BE2C (cell line): ENCODE data around the gene HMX1.

Experiments
- DNase-seq: peaks from one replicate; pipeline ENCODE4 v3.0.0-alpha.2; 2020
- H3K27me3 ChIP-seq: fragments of 250-450 bp; sonication (Bioruptor Pico); 2 replicates; pipeline ENCODE4 v1.5.1; 2020; ENCODE audit warnings: mild to moderate bottlenecking
- H3K36me3 ChIP-seq: fragments of 250-450 bp; sonication (Bioruptor Pico); 2 replicates; pipeline ENCODE4 v1.5.1; 2020; ENCODE audit warnings: mild to moderate bottlenecking
- H3K4me1 ChIP-seq: fragments of 250-450 bp; sonication (Bioruptor Pico); 2 replicates; pipeline ENCODE4 v1.5.1; 2020
- H3K4me3 ChIP-seq: 2 replicates; pipeline ENCODE4 v1.5.1; 2011; ENCODE audit warnings: low read depth, low read length
- H3K9me3 ChIP-seq: fragments of 250-450 bp; sonication (Bioruptor Pico); 2 replicates; pipeline ENCODE4 v1.5.1; 2020
- TF ChIP-seq, protein P1 (sequence below): IDR thresholded peaks from 2 replicates; pipeline ENCODE4 v1.5.1; 2012; ENCODE audit warnings: mild to moderate bottlenecking, low read depth, low read length

HMX1 gene

DNA sequence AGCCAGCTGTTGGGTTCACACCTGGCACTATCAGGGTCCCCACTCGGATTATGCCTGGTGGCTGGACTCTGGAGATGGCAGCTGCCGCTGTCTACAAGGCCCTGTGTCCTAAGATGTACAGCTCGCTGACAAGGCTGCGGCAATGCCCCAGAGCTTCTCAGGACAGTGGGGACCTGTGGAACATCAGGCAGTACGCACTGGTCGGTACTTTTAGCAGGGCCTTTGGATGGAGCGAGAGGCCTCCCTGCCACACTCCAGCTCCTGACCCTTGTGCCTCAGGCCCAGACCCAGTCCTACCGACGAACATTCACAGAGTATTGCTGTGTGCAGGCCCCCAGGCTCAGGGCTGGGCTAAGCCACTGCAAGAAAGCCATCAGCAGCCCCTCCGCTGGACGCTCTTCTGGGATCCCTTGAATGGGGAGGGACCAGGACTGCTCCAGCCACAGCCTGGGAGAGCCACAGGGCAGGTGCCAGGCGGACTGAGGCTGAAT, 45.7 kb upstream of the HMX1 start:
- Histone ChIP-seq H3K27me3 (peaks cover 17% of the 10 kb centered on the region), H3K36me3 (no peaks in the 10 kb centered on the region), H3K4me1 (no peaks in the 10 kb centered on the region), H3K4me3 (no peak overlapping the region), H3K9me3 (no peaks in the 10 kb centered on the region)
- DNase-seq: no peak
- TF ChIP-seq, protein P1, sequence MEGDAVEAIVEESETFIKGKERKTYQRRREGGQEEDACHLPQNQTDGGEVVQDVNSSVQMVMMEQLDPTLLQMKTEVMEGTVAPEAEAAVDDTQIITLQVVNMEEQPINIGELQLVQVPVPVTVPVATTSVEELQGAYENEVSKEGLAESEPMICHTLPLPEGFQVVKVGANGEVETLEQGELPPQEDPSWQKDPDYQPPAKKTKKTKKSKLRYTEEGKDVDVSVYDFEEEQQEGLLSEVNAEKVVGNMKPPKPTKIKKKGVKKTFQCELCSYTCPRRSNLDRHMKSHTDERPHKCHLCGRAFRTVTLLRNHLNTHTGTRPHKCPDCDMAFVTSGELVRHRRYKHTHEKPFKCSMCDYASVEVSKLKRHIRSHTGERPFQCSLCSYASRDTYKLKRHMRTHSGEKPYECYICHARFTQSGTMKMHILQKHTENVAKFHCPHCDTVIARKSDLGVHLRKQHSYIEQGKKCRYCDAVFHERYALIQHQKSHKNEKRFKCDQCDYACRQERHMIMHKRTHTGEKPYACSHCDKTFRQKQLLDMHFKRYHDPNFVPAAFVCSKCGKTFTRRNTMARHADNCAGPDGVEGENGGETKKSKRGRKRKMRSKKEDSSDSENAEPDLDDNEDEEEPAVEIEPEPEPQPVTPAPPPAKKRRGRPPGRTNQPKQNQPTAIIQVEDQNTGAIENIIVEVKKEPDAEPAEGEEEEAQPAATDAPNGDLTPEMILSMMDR: no peak

DNA sequence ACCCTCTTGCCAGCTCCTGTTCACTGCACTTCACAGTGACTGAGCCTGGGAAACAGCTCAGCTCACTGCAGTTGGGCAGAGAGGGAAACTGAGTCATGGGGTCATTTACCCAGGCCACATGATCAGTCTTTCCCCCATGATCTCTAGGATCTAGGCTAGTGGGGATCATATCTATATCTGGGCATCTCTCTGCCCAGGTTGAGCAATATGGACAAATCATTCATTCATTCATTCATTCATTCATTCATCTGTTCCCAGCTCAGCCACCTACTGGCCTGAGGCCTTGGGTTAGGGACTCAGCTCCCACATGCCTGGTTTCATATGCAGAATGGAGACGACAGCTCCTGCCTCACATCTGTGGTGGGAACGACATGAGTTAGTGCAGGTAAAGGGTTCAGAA, 45.3 kb upstream of the HMX1 start:
- H3K4me1 ChIP-seq: no peaks in the 10 kb centered on the region
- H3K36me3 ChIP-seq: no peaks in the 10 kb centered on the region
- DNase-seq: no peak
- peaks cover 17% of the 10 kb centered on the region for H3K27me3 ChIP-seq
- no peak overlapping the region for H3K4me3 ChIP-seq
- TF ChIP-seq, protein P1: no peak
- no peaks in the 10 kb centered on the region for H3K9me3 ChIP-seq

DNA sequence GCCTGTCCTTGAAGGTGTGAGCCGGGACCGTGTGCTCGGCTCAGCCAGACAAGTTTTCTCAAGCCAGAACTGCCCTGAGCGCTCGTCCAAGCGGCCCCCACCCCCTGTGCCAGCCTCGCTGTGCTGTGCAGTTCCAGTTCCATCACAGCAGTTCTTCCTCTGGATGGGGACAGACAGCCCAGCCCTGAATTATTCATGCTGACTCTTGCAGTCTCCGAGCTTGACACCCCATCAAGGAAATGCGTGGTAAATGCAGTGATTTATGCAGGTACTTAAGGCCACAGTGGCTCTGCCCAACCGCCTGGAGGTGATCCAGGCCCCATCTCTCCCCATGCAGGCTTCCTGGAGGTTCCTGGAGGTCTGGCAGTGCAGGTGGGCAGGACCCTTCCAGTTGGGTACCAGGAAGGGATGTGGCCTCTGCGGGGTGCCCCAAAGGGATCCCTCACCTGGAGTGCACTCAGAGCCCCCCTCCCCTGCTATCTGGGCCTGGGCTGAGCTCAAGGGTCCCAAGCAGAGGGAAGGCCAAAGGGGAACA, 44.8 kb upstream of the HMX1 start:
- H3K36me3 ChIP-seq: no peaks in the 10 kb centered on the region
- peaks cover 17% of the 10 kb centered on the region for H3K27me3 ChIP-seq
- H3K4me1 ChIP-seq: no peaks in the 10 kb centered on the region
- H3K4me3 ChIP-seq: no peak overlapping the region
- no peak for DNase-seq
- TF ChIP-seq, protein P1: no peak
- no peaks in the 10 kb centered on the region for H3K9me3 ChIP-seq

DNA sequence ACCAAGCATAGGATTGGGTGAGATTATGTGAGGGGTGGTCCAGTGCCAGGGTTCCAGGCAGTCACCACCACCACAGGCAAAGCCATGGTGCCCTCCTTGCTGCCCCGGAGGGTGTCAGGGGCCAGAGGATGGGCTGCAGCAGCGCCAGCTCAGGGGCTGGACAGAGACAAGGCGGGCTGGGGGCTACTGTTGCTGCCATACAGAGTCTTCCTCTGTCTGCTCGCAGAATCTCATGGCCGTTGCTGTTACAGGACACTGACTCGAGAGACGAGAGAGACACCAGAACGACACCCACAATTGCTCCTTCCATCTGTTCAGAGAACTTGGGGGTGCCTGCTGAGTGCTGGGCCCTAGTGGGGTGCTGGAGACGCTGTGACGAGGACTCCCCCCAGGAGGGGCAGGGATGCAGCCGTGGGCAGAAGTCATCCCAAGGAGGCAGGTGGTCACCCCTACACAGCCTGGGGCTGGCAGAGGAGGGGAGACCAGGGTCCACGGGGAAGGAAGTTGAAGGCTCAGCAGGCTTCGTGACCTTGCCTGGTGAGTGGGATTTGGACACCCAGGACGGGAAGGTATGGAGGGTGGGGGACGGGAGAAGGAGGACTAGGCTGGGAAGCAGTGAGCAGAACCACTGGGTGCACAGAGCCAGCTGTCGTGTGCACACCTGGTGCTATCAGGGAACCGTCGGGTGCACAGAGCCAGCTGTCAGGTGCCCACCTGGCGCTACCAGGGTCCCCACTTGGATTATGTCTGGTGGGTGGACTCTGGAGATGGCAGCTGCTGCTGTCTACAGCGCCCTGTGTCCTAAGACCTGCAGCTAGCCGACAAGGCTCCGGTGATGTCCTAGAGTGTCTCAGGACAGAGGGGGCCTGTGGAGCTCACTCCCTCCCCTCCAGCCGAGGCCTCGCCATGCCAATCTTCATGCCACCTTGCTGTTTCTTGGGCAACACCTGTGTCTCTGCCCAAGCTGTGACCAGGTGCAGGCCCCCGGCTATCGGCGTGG, 43.9 kb upstream of the HMX1 start:
- no peaks in the 10 kb centered on the region for H3K4me1 ChIP-seq
- H3K36me3 ChIP-seq: no peaks in the 10 kb centered on the region
- peaks cover 17% of the 10 kb centered on the region for H3K27me3 ChIP-seq
- H3K9me3 ChIP-seq: no peaks in the 10 kb centered on the region
- TF ChIP-seq, protein P1: no peak
- no peak for DNase-seq
- H3K4me3 ChIP-seq: no peak overlapping the region

DNA sequence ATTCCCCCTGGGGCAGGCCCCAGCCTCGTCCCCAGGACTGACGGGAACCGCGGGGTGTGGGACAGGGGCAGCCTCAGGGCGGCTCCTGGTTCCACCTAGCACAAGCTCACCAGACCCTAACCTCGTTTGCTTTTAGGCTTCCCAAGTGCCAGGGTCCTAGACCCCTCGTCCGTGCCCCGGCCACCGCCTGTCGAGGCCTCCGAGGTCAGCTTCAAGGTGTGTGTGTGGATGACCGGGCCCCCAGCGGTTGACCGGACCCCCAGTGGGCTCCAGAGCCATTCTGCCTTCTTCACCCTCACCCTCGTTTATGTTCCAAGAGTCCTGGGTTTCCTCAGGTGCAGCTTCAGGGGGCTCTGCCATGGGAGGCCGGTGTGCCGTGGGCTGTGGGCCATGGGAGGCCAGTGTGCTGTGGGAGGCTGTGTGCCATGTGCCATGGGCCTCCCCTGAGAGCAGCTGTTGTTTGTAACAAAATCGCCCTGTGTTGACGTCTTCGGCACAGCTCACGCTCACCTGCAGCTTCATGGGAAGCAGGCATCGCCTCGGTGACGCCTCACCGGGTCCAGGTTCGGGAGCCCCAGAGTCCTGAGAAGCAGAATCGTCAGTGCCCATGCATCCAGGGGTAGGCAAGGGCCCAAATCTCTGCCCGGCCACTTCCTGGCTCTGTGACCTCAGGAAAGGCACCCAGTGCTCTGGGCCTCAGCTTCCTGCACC, 43.0 kb upstream of the HMX1 start:
- Histone ChIP-seq H3K9me3 (no peaks in the 10 kb centered on the region), H3K27me3 (peaks cover 10% of the 10 kb centered on the region), H3K4me3 (no peak overlapping the region), H3K4me1 (no peaks in the 10 kb centered on the region), H3K36me3 (no peaks in the 10 kb centered on the region)
- TF ChIP-seq, protein P1: no peak
- DNase-seq: no peak
